Superior temporal gyrus (tissue), 1 donor: ENCODE measurements around the gene HUWE1.
"Not testable (repeated sequence)": the region's sequence is repeated elsewhere in the genome, so short reads cannot be mapped to it uniquely, and the experiment has no call there.

ENCODE experiments used
- DNase-seq: peaks from one replicate; pipeline ENCODE4 v3.0.0-alpha.2; 2016; ENCODE audit errors: extremely low spot score

HUWE1 gene, protein sequence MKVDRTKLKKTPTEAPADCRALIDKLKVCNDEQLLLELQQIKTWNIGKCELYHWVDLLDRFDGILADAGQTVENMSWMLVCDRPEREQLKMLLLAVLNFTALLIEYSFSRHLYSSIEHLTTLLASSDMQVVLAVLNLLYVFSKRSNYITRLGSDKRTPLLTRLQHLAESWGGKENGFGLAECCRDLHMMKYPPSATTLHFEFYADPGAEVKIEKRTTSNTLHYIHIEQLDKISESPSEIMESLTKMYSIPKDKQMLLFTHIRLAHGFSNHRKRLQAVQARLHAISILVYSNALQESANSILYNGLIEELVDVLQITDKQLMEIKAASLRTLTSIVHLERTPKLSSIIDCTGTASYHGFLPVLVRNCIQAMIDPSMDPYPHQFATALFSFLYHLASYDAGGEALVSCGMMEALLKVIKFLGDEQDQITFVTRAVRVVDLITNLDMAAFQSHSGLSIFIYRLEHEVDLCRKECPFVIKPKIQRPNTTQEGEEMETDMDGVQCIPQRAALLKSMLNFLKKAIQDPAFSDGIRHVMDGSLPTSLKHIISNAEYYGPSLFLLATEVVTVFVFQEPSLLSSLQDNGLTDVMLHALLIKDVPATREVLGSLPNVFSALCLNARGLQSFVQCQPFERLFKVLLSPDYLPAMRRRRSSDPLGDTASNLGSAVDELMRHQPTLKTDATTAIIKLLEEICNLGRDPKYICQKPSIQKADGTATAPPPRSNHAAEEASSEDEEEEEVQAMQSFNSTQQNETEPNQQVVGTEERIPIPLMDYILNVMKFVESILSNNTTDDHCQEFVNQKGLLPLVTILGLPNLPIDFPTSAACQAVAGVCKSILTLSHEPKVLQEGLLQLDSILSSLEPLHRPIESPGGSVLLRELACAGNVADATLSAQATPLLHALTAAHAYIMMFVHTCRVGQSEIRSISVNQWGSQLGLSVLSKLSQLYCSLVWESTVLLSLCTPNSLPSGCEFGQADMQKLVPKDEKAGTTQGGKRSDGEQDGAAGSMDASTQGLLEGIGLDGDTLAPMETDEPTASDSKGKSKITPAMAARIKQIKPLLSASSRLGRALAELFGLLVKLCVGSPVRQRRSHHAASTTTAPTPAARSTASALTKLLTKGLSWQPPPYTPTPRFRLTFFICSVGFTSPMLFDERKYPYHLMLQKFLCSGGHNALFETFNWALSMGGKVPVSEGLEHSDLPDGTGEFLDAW (N-terminal part only)

DNA sequence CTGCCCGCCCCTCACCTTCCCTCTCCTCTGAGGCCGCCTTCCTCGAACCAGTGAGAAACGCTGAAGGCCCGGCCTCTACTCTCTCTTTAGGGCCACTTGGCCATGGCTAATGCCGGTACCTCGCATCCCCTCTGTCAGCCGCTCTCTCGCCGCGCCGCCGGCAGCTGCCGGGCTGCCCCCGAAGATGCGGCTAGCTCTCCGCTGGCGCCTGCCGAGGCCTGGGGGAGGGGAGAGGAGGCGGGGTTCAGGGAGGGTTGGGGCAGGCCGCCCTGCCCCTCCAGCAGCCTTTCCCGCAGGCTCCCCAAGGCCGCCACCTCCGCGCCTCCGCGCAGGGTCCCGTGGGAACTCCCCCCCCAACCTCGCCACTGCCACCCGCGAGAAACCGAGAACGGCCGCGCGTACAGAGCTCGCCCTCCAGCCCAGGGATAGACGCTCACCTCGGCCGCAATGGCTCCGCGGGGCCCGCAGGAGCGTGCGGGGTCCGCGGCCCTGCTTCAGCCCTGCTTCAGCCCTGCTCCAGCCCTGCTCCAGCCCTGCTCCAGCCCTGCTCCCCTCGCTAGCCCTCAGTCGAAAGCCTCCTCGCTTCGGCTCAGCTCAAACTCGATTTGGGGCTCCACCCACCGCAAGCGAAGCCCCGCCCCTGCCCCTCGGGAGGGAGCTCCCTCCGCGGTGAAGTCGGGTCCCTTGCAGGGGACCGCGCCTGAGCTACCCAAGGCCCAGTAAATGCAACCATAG lies at the start of gene HUWE1:
TSS of gene HUWE1 (minus strand) at position 569 of the 735 bp plus-strand sequence. CDS start 32,612 bp downstream, outside the sequence.
- peak; percentile 62 for DNase-seq

DNA sequence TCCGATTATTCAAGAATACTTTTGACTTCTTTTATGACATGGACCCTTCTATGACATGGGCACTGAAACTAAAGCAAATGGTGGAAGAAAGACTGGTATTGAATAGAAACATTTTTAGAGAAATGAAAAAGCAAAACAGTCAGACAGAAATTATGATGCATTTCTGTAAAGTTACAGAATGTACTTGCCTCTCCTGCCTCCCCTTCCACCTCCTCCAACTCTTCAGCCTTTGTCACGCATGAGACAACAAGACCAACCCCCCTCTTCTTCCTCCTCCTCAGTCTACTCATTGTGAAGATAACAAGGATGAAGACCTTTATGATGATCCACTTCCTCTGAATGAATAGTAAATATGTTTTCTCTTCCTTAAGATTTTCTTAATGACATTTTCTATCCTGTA lies 46.3 kb upstream of the HUWE1 start:
- DNase-seq, result no peak

DNA sequence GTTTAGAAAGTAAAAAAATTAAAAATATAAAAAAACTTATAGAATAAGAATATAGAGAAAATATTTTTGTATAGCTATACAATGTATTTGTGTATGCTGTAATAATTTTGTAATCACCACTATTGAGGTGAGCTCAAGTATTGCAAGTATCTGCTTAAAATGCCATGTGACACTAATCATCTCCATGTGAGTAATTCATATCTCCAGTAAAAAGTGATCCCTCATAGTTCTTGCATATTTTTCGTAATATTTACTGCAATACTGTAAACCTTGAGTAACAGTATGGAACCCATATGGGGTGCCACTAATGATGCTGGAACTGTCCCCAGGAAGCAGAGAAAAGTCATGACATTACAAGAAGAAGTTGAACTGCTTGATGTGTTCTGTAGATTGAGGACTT lies 43.2 kb upstream of the HUWE1 start:
- no peak for DNase-seq

DNA sequence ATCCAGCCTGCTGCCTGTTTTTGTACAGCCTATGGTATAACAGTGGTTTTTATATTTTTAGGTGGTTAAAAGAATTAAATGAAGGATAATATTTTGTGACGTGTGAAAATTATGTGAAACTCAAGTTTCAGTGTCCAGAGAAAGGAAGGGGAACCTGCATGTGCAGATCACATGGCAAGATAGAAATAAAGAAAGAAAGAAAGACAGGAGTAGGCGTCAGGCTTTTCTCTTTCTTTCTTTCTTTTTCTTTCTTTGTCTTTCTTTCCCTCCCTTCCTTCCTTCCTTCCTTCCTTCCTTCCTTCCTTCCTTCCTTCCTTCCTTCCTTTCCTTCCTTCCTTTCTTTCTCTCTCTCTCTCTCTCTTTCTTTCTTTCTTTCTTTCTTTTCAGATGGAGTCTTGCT lies 42.0 kb upstream of the HUWE1 start:
- DNase-seq, result no peak

DNA sequence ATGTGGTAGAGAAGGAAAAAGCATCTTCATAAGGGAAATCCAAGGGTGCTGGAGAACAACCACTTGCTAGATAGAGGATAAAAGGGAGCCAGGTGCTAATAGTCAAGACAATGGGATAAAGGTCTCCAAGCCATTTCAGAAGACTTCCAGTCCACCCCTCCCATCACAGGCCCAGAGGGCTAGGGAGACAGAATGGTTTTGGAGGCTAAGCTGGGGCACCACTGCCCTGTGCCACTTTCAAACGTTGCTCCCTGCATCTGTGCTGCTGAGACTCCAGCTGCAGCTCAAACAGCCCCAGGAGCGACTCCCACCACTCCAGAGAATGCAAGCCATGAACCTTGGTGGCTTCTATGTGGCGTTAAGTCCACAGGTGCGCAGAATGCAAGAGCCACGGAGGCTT lies 38.4 kb upstream of the HUWE1 start:
- no peak for DNase-seq

DNA sequence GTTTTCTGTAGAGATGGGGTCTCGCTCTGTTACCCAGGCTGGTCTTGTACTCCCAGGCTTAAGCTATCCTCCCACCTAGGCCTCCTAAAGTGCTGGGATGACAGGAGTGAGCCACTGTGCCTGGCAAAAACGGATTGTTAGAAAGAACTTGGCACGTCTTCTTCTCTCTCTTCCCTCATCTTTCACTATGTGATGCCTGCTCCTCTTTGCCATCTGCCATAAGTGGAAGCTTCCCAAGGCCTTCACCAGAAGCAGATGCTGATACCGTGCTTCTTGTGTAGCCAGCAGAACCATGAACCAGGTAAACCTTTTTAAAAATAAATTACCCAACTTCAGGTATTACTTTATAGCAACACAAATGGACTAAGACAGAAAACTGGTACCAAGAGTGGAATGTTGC lies 36.9 kb upstream of the HUWE1 start:
- no peak for DNase-seq

DNA sequence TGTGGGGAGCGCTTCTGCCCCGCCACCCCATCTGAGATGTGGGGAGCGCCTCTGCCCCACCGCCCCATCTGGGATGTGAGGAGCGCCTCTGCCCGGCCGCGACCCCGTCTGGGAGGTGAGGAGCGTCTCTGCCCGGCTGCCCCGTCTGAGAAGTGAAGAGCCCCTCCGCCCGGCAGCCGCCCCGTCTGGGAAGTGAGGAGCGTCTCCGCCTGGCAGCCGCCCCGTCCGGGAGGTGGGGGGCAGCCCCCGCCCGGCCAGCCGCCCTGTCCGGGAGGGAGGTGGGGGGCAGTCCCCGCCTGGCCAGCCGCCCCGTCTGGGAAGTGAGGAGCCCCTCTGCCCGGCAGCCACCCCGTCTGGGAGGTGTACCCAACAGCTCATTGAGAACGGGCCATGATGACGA lies 35.1 kb upstream of the HUWE1 start:
- not testable (repeated sequence) for DNase-seq

DNA sequence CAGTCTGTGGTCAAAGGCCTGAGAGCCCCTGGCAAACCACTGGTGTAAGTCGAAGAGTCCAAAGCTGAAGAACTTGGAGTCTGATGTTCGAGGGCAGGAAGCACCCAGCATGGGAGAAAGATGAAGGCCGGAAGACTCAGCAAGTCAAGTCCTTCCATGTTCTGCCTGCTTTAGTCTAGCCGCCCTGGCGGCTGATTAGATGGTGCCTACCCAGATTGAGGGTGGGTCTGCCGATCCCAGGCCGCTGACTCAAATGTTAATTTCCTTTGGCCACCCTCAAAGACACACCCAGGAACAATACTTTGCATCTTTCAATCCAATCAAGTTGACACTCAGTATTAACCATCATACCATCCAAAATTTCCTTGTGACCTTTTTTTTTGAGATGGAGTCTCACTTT lies 33.1 kb upstream of the HUWE1 start:
- not testable (repeated sequence) for DNase-seq

DNA sequence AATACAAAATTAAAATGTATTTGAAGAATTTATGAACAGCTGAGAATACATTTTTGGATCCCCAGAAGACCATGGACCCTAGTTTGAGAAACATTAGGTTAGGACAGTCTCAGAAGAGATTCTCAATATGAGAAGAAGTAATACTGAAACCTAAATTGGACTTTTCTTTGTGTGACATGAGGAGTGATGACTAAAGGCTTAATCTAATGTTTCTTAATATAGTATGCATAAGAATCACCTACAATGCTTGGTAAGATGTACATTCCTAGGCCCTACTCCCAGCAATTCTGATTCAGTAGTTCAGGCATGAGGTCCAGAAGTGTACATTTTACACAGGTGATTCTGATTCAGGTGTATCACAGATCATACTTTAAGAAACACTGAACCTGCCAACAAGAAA lies 31.6 kb upstream of the HUWE1 start:
- DNase-seq, result no peak

DNA sequence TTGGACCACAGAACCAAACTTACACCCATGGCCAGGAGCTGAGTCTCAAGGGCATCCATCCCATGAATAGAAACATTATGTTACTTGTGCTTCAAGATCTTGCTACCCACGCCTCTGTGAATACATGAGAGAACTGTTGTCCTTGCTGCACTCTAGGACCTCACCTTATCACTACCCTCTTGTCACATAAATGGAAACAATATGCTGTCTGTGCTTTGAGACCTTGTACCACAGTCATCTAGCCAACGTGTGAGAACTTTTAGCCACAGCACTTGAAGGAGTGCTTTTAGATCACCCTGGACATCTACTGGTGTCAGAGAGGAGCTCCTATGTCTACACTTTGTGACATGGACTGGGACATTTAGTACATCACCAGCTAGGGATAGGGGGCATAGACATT lies 30.7 kb upstream of the HUWE1 start:
- no peak for DNase-seq

DNA sequence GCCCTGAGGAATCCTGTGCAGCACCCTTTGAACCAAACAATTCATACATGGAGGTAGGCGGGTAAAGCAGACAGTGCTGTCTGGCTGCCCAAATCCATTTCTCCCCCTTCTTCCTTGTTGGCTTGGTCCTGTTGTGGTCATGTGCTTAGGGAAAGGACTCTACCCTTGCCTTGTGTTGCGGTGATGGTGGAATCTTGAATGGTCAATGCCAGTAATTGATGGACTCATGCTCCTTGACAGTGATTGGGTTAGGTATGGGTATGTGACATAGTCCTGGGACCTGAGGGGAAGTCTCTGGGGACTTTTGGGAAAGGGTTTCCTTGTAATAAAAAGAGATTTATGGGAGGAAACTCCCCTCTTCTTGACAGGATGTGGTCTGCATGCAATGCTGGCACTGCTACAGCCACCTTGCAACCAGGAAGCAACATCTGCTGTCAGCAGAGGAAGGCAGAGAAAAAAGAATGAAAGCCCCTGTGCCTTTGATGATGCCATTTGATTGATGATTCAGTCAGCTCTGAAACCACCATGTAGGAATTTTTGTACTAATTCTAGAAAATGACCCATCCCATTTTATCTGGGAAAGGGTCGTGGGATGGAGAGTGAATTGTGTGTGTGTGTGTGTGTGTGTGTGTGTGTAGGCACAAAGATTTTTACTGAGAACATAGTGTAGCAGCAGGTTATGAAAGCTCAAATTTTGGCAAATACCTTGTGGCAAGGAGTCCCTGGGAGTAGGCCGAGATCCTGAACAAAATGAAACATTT lies 30.0 kb upstream of the HUWE1 start:
- DNase-seq, result no peak

DNA sequence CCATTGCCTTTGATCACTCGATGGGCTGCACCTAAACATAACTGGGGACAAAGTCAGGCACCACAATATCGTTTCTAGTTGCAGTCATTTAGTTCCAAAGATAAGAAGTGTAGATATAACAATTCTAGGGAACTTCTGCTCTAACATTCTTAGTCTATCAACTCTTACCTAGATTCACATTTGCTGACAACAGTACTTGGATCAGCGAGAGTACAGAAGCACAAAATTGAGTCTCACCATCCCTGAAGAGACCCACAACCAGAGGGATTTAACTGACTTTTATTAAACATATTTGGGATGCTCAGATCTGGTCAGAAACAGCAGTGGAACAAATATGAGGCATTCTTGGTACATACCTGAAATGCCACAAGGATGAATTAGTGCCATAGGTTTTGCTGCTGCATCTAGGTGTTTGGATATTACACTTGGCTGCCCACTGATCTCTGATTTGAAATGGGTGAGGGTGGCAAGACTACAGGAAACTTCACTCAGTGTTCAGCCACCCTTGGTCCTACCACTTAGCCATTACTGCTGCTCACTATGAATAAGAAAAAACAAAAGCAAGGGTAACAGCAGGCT lies 28.9 kb upstream of the HUWE1 start:
- no peak for DNase-seq

DNA sequence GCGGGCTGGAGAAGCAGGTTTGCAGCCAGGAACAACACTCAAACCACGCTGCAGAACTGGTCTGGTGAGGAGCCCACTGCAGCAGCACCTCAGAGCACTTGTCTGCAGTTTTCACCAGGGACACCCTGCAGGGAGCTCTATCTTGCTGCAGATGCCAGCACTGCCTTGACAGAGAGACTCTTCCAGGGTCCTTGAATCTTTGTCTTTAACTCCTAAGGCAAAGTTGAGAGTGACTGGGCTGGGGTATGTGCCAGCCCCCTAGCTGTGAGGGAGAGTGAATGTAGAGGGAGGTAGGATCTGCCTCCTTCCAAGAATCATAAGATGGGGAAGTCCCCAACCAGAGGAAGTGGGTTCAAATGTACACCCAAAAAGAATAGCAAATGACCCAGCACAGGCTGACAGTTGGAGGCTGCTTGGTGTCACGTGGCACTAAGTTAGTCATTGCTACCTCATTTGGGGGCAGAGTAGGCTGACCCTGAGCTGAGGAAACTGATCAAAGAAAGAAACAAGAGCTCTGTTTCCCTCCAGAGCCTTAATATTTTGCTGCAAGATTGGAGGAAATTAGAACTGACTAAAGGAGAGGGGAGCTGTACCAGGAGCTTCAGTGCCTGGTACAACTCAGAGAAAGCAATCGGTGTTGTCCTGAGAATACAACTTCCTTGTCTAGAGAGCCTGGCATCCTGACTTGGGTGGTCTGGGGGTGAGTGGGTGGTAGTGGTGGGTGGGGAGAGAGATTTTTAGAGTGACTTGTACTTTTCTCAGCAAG lies 28.2 kb upstream of the HUWE1 start:
- DNase-seq, result no peak

DNA sequence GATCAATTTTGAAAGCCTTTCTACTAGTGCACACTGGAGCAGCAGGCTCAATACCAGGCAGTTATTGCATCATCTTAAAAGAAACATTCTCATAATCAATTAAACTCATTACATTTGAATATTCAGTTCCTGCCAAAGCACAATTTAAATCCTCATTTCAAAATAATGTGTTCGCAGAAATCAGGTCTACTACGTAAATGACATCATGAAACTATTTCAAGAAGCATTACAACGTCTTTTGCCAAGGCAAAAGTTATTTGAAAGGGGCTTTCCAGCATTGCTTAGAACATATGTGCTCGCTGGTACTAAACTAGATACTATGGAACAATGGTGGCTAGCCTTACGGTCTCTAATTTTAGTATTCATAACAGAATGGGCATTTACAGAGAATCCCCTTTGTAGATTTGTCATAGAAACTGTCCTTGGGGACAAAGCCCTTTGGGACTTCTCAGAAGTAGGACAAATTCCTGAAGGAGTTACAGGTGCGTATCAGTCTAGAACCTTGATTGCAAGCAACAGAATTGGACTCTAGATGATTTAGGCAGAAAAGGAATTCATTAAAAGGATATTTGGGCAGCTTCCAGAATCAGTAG lies 27.6 kb upstream of the HUWE1 start:
- no peak for DNase-seq

DNA sequence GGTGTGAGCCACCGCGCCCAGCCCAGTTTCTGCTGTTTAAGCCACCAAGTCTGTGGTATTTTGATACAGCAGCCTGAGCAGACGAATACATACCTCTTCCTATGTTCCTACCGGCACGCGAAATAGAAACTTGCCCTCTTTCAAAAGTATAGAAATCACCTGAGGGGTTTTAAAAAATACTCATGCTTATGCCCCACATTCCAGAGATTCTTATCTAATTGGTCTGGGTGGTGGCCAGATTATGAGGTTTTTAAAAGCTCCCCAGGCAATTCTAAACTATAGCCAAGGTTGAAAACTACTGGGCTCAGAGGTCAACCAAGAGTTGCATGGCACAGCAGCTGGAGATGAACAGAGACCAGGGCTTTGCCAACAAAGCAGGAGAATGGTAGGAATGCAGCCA lies 24.9 kb upstream of the HUWE1 start:
- no peak for DNase-seq

DNA sequence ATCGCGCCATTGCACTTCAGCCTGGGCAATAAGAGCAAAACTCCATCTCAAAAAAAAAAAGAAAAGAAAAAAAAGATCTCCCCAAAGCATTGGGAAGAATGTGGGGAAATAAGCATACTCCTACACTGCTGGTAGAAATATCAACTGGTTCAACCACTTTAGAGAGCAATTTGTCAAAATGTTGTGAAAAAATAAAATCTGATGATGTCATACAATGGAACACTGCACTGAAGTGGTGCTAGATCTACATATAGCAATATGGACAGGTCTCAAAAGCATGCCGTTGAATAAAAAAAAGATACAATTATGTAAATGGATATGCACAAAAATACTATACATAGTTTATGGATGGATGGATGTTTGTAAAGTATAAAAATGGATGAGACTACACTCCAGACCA lies 18.3 kb upstream of the HUWE1 start:
- DNase-seq, result no peak

DNA sequence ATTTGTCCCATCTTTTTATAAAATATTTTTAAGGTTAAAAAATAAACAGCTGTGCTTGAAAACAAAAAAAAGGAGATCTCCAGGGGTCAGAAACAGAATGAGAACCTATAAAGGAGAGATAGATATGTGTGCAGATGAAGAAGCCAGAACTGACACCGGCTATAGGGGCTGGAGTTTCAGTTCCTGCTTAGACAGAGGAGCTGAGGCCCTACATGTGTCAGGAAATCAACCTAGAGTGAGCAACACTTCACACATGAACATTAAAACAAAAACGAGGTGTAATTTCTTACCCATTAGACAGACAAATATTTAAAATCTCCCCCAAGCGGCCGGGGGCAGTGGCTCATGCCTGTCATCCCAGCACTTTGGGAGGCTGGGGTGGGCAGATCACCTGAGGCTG lies 17.8 kb upstream of the HUWE1 start:
- no peak for DNase-seq

DNA sequence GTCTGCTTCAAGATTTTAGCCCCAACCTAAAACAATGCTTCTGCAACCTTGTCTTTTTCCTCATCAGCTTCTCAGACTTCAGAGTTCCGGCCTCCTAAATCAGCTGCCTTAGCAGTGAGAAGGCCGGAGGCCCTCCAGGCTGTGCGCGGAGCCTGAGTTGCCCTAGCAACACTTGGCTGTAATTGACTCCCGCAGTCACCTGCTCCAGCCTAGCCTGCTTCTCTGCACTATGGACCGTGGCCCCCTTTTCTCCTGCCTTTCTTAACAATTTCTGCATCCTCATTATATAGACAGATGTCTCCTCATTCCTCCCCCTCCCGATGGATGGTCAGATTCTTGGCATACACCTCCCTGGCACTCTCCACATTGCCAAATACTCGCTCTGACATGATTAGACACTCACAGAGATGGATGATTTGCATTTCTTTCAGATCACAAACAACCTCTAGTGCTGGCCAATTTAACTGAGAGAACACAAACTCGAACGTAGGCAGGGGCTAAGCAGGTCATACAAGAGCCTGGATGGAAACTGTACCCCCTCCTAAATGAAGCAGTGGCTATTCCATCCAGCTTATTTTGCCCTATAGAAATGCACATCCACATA lies 9.5 kb upstream of the HUWE1 start:
- DNase-seq, result peak; percentile 8

DNA sequence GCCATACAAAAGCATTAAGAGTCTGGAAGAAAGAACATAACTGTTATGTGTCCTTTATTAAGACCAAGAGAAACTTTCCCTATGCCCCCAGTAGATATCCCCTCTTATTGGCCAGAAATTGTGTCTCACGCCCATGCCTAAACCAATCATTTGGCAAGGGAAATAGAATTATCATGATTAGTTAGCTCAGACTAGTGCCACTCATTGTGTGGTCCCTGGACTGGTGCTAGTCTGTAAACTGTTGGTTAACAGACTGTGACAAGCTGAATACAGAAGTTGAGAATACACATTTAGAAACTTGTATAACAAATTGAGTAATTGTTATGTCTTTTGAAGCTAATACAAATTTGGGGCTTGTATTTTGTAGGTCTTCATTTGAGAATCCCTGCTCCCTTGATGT lies 8.1 kb upstream of the HUWE1 start:
- DNase-seq, result no peak
